ENCODE results near the gene UBE2E2. TPM values are rescaled to one million over a fixed set of nuclear protein-coding genes. Genes with fewer than 3 reads are reported as not detected.

The UBE2E2 gene
- total RNA-seq, 2 experiments from 2014 or later: 41.1 to 48.8 TPM

GRCh38 chr3:23356923-23357322 is 153.8 kb downstream of the UBE2E2 start:
- peaks cover 16% of the 10 kb centered on the region for H3K4me1 ChIP-seq (ENCODE audit: insufficient read depth, low read length, poor library complexity, severe bottlenecking)
- peaks cover 30% of the 10 kb centered on the region; the same call in 1 of the 2 replicates for H3K79me2 ChIP-seq (ENCODE audit: insufficient read depth, low read depth, low read length)
- peaks cover 21% of the 10 kb centered on the region for H3K36me3 ChIP-seq (ENCODE audit: insufficient read depth, low read length)
- no peak for DNase-seq (ENCODE audit: low spot score)
- TF ChIP-seq EZH2phosphoT487 (IDR thresholded peaks at IDR 0.05; ENCODE audit: borderline replicate concordance, low read depth, low read length): no peak
- TF ChIP-seq, protein P1, sequence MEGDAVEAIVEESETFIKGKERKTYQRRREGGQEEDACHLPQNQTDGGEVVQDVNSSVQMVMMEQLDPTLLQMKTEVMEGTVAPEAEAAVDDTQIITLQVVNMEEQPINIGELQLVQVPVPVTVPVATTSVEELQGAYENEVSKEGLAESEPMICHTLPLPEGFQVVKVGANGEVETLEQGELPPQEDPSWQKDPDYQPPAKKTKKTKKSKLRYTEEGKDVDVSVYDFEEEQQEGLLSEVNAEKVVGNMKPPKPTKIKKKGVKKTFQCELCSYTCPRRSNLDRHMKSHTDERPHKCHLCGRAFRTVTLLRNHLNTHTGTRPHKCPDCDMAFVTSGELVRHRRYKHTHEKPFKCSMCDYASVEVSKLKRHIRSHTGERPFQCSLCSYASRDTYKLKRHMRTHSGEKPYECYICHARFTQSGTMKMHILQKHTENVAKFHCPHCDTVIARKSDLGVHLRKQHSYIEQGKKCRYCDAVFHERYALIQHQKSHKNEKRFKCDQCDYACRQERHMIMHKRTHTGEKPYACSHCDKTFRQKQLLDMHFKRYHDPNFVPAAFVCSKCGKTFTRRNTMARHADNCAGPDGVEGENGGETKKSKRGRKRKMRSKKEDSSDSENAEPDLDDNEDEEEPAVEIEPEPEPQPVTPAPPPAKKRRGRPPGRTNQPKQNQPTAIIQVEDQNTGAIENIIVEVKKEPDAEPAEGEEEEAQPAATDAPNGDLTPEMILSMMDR (conservative IDR thresholded peaks at IDR 0.05; ENCODE audit: low read length): no peak
- CTCF ChIA-PET (ENCODE audit: unreplicated experiment): no interaction called here
- intact Hi-C loops (cut with micrococcal nuclease; ENCODE audit: unreplicated experiment): no loop called here
- H4K20me1 ChIP-seq (ENCODE audit: insufficient read depth, low read length): no peaks in the 10 kb centered on the region
- POLR2A ChIA-PET: interaction anchor here (1.2 kb wide), 1 partner anchor 12 kb away, joined by 4 read pairs; no protein-coding TSS in a partner anchor
- no TSS peak for BruUV-seq (replicated peaks)
- no peak overlapping the region for H3K4me2 ChIP-seq (ENCODE audit: low read length)
- H2AFZ ChIP-seq (ENCODE audit: low read length): no peak overlapping the region
- no peak overlapping the region for H3K27ac ChIP-seq (ENCODE audit: low read depth, low read length, poor library complexity, severe bottlenecking)
- no peaks in the 10 kb centered on the region for H3K9me2 ChIP-seq (ENCODE audit: insufficient read depth, low read length)
- no peak overlapping the region for H3K4me3 ChIP-seq (ENCODE audit: low read depth, low read length, poor library complexity, severe bottlenecking)
- H3K9me3 ChIP-seq (ENCODE audit: low read length): peaks cover 9% of the 10 kb centered on the region; the same call in 1 of the 2 replicates

GRCh38 chr3:23359116-23359515 is 156.0 kb downstream of the UBE2E2 start:
- ChIA-PET POLR2A (interaction anchor here (0.6 to 1.6 kb wide), 7 partner anchors 10 to 495 kb away, joined by 3 to 4 read pairs (median 3); no protein-coding TSS in a partner anchor), CTCF (ENCODE audit: unreplicated experiment) (no interaction called here)
- H3K4me3 ChIP-seq (ENCODE audit: low read depth, low read length, poor library complexity, severe bottlenecking): no peak overlapping the region
- H3K4me1 ChIP-seq (ENCODE audit: insufficient read depth, low read length, poor library complexity, severe bottlenecking): peaks cover 16% of the 10 kb centered on the region
- no peaks in the 10 kb centered on the region for H4K20me1 ChIP-seq (ENCODE audit: insufficient read depth, low read length)
- no peaks in the 10 kb centered on the region for H3K9me2 ChIP-seq (ENCODE audit: insufficient read depth, low read length)
- peaks cover 35% of the 10 kb centered on the region for H3K36me3 ChIP-seq (ENCODE audit: insufficient read depth, low read length)
- H3K79me2 ChIP-seq (ENCODE audit: insufficient read depth, low read depth, low read length): peaks cover 45% of the 10 kb centered on the region; the same call in 1 of the 2 replicates
- TF ChIP-seq, protein P1 (conservative IDR thresholded peaks at IDR 0.05; ENCODE audit: low read length): no peak
- TF ChIP-seq EZH2phosphoT487 (IDR thresholded peaks at IDR 0.05; ENCODE audit: borderline replicate concordance, low read depth, low read length): no peak
- intact Hi-C loops (cut with micrococcal nuclease; ENCODE audit: unreplicated experiment): no loop called here
- H3K27ac ChIP-seq (ENCODE audit: low read depth, low read length, poor library complexity, severe bottlenecking): no peak overlapping the region
- DNase-seq (ENCODE audit: low spot score): no peak
- no peak overlapping the region for H3K4me2 ChIP-seq (ENCODE audit: low read length)
- peaks cover 9% of the 10 kb centered on the region; the same call in 1 of the 2 replicates for H3K9me3 ChIP-seq (ENCODE audit: low read length)
- BruUV-seq (replicated peaks): no TSS peak
- no peak overlapping the region for H2AFZ ChIP-seq (ENCODE audit: low read length)

- Histone ChIP-seq H3K27ac (ENCODE audit: low read depth, low read length, poor library complexity, severe bottlenecking) (no peak overlapping the region), H3K9me3 (ENCODE audit: low read length) (peaks cover 9% of the 10 kb centered on the region; the same call in 1 of the 2 replicates), H3K36me3 (ENCODE audit: insufficient read depth, low read length) (peaks cover 58% of the 10 kb centered on the region), H3K4me3 (ENCODE audit: low read depth, low read length, poor library complexity, severe bottlenecking) (no peak overlapping the region), H3K4me1 (ENCODE audit: insufficient read depth, low read length, poor library complexity, severe bottlenecking) (peaks cover 35% of the 10 kb centered on the region), H2AFZ (ENCODE audit: low read length) (no peak overlapping the region), H3K9me2 (ENCODE audit: insufficient read depth, low read length) (no peaks in the 10 kb centered on the region), H4K20me1 (ENCODE audit: insufficient read depth, low read length) (no peaks in the 10 kb centered on the region), H3K4me2 (ENCODE audit: low read length) (0 out of 2 replicates have a peak overlapping the region, but pooled peaks have one; percentile 11), H3K79me2 (ENCODE audit: insufficient read depth, low read depth, low read length) (peaks cover 72% of the 10 kb centered on the region)
- no TSS peak for BruUV-seq (replicated peaks)
- intact Hi-C loops (cut with micrococcal nuclease; ENCODE audit: unreplicated experiment): no loop called here
- TF ChIP-seq, protein P1 (conservative IDR thresholded peaks at IDR 0.05; ENCODE audit: low read length): no peak
- TF ChIP-seq EZH2phosphoT487 (IDR thresholded peaks at IDR 0.05; ENCODE audit: borderline replicate concordance, low read depth, low read length): no peak
- DNase-seq (ENCODE audit: low spot score): no peak
- POLR2A ChIA-PET: interaction anchor here (0.9 to 5.8 kb wide), 2 partner anchors 12 to 160 kb away, joined by 3 to 30 read pairs; no protein-coding TSS in a partner anchor
- CTCF ChIA-PET (ENCODE audit: unreplicated experiment): no interaction called here
Observed at GRCh38 chr3:23365066-23365465, 161.9 kb downstream of the UBE2E2 start.

All from OCI-LY7 (cell line).